ENCODE data around the gene PLPPR1. TPM values are rescaled to one million over a fixed set of nuclear protein-coding genes. Genes with fewer than 3 reads are reported as not detected.

The PLPPR1 gene
- total and polyA plus RNA-seq, 2 of the 13 experiments (the other 11 are each of a cell fraction or from before 2014, with no cell fraction given) = 16.0 to 84.7 TPM

GRCh38 chr9:101037430-101037829 is 8.9 kb downstream of the PLPPR1 start (continued):
- TF ChIP-seq ZKSCAN5 (CRISPR knock-in tag; IDR thresholded peaks at IDR 0.05) (no peak), SCMH1 (CRISPR knock-in tag; IDR thresholded peaks at IDR 0.05; ENCODE audit: borderline replicate concordance) (no peak), GATAD1 (CRISPR knock-in tag; IDR thresholded peaks at IDR 0.05) (no peak), MATR3 (CRISPR knock-in tag; IDR thresholded peaks at IDR 0.05) (no peak), ZNF589 (CRISPR knock-in tag; conservative IDR thresholded peaks at IDR 0.05) (no peak), MED8 (CRISPR knock-in tag; IDR thresholded peaks at IDR 0.05; ENCODE audit: insufficient replicate concordance) (no peak), ATF5 (CRISPR knock-in tag; IDR thresholded peaks at IDR 0.05; ENCODE audit: low read depth) (no peak), SKIL (CRISPR knock-in tag; IDR thresholded peaks at IDR 0.05; ENCODE audit: borderline replicate concordance) (no peak), ZNF672 (CRISPR knock-in tag; IDR thresholded peaks at IDR 0.05) (no peak), ZFP62 (CRISPR knock-in tag; IDR thresholded peaks at IDR 0.05) (no peak)
- TF ChIP-seq, protein P1, sequence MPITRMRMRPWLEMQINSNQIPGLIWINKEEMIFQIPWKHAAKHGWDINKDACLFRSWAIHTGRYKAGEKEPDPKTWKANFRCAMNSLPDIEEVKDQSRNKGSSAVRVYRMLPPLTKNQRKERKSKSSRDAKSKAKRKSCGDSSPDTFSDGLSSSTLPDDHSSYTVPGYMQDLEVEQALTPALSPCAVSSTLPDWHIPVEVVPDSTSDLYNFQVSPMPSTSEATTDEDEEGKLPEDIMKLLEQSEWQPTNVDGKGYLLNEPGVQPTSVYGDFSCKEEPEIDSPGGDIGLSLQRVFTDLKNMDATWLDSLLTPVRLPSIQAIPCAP (CRISPR knock-in tag; IDR thresholded peaks at IDR 0.05; ENCODE audit: low read depth) = no peak
